ENCODE data around the gene PAF1. TPM values are rescaled to one million over a fixed set of nuclear protein-coding genes. Genes with fewer than 3 reads are reported as not detected.

The PAF1 gene
- total and polyA plus RNA-seq, 2 of the 13 experiments (the other 11 are each of a cell fraction or from before 2014, with no cell fraction given): 30.2 to 31.1 TPM

DNA sequence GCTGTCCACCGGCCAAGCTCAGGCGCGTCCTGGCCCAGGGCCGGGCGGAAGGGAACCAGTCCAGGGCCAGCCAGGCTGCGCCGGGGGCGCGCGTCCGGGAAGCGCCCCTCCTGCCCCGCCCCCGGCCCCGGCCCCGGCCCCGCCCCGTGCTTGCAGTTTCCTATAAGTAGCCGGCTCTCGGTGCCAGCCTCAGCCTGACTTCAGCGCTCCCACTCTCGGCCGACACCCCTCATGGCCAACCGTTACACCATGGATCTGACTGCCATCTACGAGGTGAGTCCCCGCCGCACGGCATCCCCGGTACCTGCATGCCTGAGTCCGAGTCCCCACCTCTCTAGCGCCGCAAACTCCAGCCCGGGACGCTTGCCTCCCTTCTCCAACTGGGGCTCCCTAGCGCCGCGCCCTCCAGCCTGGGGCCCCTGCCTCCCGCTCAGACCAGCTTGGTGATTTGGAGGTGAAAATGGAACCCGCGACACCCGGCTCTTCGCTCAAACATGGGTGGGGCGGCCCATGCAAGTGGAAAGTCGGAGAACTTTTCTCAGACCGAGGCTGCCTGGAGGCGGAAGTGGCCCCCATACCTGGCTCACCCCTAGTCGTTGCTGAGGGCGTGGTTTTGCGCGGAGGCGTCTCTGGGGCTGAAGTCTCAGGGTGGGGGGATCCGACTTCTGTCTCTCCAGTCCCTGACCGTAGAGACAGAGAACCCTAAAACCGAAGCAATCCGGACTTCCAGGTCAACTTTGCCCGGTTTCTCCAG, 15.9 kb upstream of the PAF1 start, which contains the start of gene ZFP36 (continued):
- TF ChIP-seq, protein P1, sequence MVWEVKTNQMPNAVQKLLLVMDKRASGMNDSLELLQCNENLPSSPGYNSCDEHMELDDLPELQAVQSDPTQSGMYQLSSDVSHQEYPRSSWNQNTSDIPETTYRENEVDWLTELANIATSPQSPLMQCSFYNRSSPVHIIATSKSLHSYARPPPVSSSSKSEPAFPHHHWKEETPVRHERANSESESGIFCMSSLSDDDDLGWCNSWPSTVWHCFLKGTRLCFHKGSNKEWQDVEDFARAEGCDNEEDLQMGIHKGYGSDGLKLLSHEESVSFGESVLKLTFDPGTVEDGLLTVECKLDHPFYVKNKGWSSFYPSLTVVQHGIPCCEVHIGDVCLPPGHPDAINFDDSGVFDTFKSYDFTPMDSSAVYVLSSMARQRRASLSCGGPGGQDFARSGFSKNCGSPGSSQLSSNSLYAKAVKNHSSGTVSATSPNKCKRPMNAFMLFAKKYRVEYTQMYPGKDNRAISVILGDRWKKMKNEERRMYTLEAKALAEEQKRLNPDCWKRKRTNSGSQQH (CRISPR knock-in tag; IDR thresholded peaks at IDR 0.05; ENCODE audit: low read depth): 0 out of 2 replicates have a peak, but pooled peaks have one; percentile 69
- TF ChIP-seq TP53 (CRISPR knock-in tag; conservative IDR thresholded peaks at IDR 0.05) (0 out of 2 replicates have a peak, but pooled peaks have one; percentile 18), ZNF883 (CRISPR knock-in tag; IDR thresholded peaks at IDR 0.05; ENCODE audit: not compliant biosample characterization) (no peak), ZNF709 (CRISPR knock-in tag; IDR thresholded peaks at IDR 0.05) (peak; percentile 51; the same call in 1 of the 2 replicates), RBAK (CRISPR knock-in tag; IDR thresholded peaks at IDR 0.05) (no peak), YEATS4 (CRISPR knock-in tag; IDR thresholded peaks at IDR 0.05; ENCODE audit: borderline replicate concordance) (no peak), YY1 (IDR thresholded peaks at IDR 0.05; ENCODE audit: insufficient read depth, insufficient replicate concordance, low read depth, low read length) (peak; percentile 25), SIN3A (IDR thresholded peaks at IDR 0.05; ENCODE audit: borderline replicate concordance, low read depth, low read length) (no peak; the same call in 1 of the 2 replicates), GATA4 (IDR thresholded peaks at IDR 0.05; ENCODE audit: borderline replicate concordance, low read depth) (peak; percentile 90), ELF1 (CRISPR knock-in tag; IDR thresholded peaks at IDR 0.05) (peak; percentile 69), ZSCAN21 (CRISPR knock-in tag; IDR thresholded peaks at IDR 0.05; ENCODE audit: borderline replicate concordance) (no peak), ZNF563 (CRISPR knock-in tag; IDR thresholded peaks at IDR 0.05) (peak; percentile 68; the same call in 1 of the 2 replicates), ZFYVE20 (CRISPR knock-in tag; IDR thresholded peaks at IDR 0.05; ENCODE audit: borderline replicate concordance, low read depth) (no peak), ZNF12 (CRISPR knock-in tag; IDR thresholded peaks at IDR 0.05) (0 out of 2 replicates have a peak, but pooled peaks have one; percentile 39), ZNF746 (CRISPR knock-in tag; IDR thresholded peaks at IDR 0.05) (peak; percentile 45), ZBTB7B (CRISPR knock-in tag; IDR thresholded peaks at IDR 0.05) (0 out of 2 replicates have a peak, but pooled peaks have one; percentile 24), POGZ (CRISPR knock-in tag; IDR thresholded peaks at IDR 0.05) (0 out of 2 replicates have a peak, but pooled peaks have one; percentile 23)
- TF ChIP-seq, protein P2, sequence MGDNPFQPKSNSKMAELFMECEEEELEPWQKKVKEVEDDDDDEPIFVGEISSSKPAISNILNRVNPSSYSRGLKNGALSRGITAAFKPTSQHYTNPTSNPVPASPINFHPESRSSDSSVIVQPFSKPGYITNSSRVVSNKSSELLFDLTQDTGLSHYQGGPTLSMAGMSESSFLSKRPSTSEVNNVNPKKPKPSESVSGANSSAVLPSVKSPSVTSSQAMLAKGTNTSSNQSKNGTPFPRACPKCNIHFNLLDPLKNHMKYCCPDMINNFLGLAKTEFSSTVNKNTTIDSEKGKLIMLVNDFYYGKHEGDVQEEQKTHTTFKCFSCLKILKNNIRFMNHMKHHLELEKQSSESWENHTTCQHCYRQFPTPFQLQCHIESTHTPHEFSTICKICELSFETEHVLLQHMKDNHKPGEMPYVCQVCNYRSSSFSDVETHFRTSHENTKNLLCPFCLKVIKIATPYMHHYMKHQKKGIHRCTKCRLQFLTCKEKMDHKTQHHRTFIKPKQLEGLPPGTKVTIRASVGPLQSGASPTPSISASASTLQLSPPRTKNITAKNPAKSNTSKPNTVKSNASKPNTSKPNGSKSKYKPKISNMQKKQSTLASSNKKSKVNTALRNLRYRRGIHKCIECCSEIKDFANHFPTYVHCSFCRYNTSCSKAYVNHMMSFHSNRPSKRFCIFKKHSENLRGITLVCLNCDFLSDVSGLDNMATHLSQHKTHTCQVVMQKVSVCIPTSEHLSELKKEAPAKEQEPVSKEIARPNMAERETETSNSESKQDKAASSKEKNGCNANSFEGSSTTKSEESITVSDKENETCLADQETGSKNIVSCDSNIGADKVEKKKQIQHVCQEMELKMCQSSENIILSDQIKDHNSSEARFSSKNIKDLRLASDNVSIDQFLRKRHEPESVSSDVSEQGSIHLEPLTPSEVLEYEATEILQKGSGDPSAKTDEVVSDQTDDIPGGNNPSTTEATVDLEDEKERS (CRISPR knock-in tag; IDR thresholded peaks at IDR 0.05): 0 out of 2 replicates have a peak, but pooled peaks have one; percentile 22
- TF ChIP-seq, protein P3, sequence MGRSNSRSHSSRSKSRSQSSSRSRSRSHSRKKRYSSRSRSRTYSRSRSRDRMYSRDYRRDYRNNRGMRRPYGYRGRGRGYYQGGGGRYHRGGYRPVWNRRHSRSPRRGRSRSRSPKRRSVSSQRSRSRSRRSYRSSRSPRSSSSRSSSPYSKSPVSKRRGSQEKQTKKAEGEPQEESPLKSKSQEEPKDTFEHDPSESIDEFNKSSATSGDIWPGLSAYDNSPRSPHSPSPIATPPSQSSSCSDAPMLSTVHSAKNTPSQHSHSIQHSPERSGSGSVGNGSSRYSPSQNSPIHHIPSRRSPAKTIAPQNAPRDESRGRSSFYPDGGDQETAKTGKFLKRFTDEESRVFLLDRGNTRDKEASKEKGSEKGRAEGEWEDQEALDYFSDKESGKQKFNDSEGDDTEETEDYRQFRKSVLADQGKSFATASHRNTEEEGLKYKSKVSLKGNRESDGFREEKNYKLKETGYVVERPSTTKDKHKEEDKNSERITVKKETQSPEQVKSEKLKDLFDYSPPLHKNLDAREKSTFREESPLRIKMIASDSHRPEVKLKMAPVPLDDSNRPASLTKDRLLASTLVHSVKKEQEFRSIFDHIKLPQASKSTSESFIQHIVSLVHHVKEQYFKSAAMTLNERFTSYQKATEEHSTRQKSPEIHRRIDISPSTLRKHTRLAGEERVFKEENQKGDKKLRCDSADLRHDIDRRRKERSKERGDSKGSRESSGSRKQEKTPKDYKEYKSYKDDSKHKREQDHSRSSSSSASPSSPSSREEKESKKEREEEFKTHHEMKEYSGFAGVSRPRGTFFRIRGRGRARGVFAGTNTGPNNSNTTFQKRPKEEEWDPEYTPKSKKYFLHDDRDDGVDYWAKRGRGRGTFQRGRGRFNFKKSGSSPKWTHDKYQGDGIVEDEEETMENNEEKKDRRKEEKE (IDR thresholded peaks at IDR 0.05): no peak
- TF ChIP-seq, protein P4, sequence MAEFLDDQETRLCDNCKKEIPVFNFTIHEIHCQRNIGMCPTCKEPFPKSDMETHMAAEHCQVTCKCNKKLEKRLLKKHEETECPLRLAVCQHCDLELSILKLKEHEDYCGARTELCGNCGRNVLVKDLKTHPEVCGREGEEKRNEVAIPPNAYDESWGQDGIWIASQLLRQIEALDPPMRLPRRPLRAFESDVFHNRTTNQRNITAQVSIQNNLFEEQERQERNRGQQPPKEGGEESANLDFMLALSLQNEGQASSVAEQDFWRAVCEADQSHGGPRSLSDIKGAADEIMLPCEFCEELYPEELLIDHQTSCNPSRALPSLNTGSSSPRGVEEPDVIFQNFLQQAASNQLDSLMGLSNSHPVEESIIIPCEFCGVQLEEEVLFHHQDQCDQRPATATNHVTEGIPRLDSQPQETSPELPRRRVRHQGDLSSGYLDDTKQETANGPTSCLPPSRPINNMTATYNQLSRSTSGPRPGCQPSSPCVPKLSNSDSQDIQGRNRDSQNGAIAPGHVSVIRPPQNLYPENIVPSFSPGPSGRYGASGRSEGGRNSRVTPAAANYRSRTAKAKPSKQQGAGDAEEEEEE (CRISPR knock-in tag; IDR thresholded peaks at IDR 0.05; ENCODE audit: borderline replicate concordance): peak; percentile 90; the same call in 1 of the 2 replicates

Data from HepG2 (cell line).